Coronary artery (tissue), 2 donors: ENCODE measurements around the gene EMILIN2.
"Not testable (repeated sequence)": the region's sequence is repeated elsewhere in the genome, so short reads cannot be mapped to it uniquely, and the experiment has no call there.

ENCODE experiments used
- DNase-seq: peaks from one replicate; pipeline ENCODE4 v3.0.0-alpha.2; 2017; ENCODE audit warnings: low spot score
- H3K27ac ChIP-seq, 2 donors: fragments of 200-600 bp; sonication (generic); one replicate each; pipeline ENCODE4 v1.5.1; 2016 to 2019
- H3K4me3 ChIP-seq: fragments of 200-600 bp; sonication (generic); 2 replicates; pipeline ENCODE4 v1.5.1; 2016; ENCODE audit warnings: mild to moderate bottlenecking, moderate library complexity
- TF ChIP-seq, protein P1 (sequence below): fragments of 200-600 bp; sonication (generic); IDR thresholded peaks from one replicate; pipeline ENCODE4 v1.5.1; 2019; ENCODE audit warnings: antibody characterized with exemption

The EMILIN2 gene

DNA sequence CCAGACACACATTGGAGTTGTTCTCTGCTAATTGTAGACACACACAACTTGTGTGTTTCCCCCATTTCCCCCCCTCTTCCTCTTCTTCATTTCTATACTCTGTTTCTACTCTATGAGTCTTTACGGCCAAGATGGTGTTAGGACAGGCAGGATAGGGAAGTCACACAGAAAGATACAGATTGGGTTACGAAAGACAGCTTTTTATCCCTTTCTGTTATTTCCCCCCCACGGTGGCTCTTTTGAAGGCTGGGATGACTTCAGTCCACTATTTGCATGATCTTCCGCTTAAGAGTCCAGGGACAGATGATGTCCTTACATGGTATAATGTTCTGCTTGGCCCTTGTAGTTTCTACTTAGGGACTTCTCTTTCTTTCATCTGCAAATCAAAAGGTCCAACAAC, 1.6 kb upstream of the EMILIN2 start:
- TF ChIP-seq, protein P1, sequence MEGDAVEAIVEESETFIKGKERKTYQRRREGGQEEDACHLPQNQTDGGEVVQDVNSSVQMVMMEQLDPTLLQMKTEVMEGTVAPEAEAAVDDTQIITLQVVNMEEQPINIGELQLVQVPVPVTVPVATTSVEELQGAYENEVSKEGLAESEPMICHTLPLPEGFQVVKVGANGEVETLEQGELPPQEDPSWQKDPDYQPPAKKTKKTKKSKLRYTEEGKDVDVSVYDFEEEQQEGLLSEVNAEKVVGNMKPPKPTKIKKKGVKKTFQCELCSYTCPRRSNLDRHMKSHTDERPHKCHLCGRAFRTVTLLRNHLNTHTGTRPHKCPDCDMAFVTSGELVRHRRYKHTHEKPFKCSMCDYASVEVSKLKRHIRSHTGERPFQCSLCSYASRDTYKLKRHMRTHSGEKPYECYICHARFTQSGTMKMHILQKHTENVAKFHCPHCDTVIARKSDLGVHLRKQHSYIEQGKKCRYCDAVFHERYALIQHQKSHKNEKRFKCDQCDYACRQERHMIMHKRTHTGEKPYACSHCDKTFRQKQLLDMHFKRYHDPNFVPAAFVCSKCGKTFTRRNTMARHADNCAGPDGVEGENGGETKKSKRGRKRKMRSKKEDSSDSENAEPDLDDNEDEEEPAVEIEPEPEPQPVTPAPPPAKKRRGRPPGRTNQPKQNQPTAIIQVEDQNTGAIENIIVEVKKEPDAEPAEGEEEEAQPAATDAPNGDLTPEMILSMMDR = no peak
- DNase-seq = no peak
- Histone ChIP-seq H3K27ac (no peak overlapping the region), H3K4me3 (no peak overlapping the region)

GRCh38 chr18:2847317-2848246, 776 bp downstream of the EMILIN2 start:
- TF ChIP-seq, protein P1 = no peak
- H3K27ac ChIP-seq = peak overlapping the region; percentile 70 to 82
- no peak for DNase-seq
- peak overlapping the region; percentile 74 for H3K4me3 ChIP-seq

- DNase-seq = no peak
- Histone ChIP-seq H3K4me3 (peak overlapping the region; percentile 74), H3K27ac (peak overlapping the region; percentile 70 to 82)
- TF ChIP-seq, protein P1 = no peak
Observed at GRCh38 chr18:2848247-2849246, 1.7 kb downstream of the EMILIN2 start.

GRCh38 chr18:2850816-2851215, 4.0 kb downstream of the EMILIN2 start:
- H3K27ac ChIP-seq = no peak overlapping the region
- no peak for DNase-seq
- TF ChIP-seq, protein P1 = no peak
- H3K4me3 ChIP-seq = no peak overlapping the region

GRCh38 chr18:2851771-2852170, 5.0 kb downstream of the EMILIN2 start:
- H3K27ac ChIP-seq = no peak overlapping the region
- TF ChIP-seq, protein P1 = no peak
- H3K4me3 ChIP-seq = no peak overlapping the region
- DNase-seq = no peak

DNA sequence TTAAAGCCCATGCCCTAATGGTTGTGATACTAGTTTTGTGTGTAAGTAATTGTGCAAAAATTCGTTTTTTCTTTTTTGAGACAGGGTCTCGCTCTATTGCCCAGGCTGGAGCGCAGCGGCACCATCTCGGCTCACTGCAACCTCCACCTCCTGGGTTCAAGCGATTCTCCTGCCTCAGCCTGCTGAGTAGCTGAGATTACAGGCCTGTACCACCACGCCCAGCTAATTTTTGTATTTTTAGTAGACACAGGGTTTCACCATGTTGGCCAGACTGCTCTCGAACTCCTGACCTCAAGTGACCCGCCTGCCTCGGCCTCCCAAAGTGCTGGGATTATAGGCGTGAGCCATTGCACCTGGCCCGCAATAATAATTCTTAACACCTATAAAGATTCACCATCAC, 5.7 kb downstream of the EMILIN2 start:
- H3K27ac ChIP-seq, DNase-seq, H3K4me3 ChIP-seq: not testable (repeated sequence)
